ENCODE data around the gene FZD7.

FZD7 gene

GRCh38 chr2:202023198-202023903 is 10.3 kb upstream of the FZD7 start:
- no peak for TF ChIP-seq CTCF (IDR thresholded peaks at IDR 0.05)

- no peak for TF ChIP-seq CTCF (IDR thresholded peaks at IDR 0.05)
Measured at GRCh38 chr2:202023904-202024266, 9.8 kb upstream of the FZD7 start.

GRCh38 chr2:202024871-202025270 is 8.8 kb upstream of the FZD7 start:
- no peak for TF ChIP-seq CTCF (IDR thresholded peaks at IDR 0.05)

GRCh38 chr2:202025816-202026215 is 7.8 kb upstream of the FZD7 start:
- TF ChIP-seq CTCF (IDR thresholded peaks at IDR 0.05) = no peak

- TF ChIP-seq CTCF (IDR thresholded peaks at IDR 0.05) = no peak
Measured at GRCh38 chr2:202026507-202026906, 7.1 kb upstream of the FZD7 start.

- no peak for TF ChIP-seq CTCF (IDR thresholded peaks at IDR 0.05)
Measured at GRCh38 chr2:202030691-202031090, 3.0 kb upstream of the FZD7 start.

- TF ChIP-seq CTCF (IDR thresholded peaks at IDR 0.05) = no peak
Measured at GRCh38 chr2:202031246-202031951, 2.3 kb upstream of the FZD7 start.
